Measurements from ENCODE around the gene PRRT1.

GRCh38 chr6:32184084-32184640, 32.4 kb upstream of the PRRT1 start, which contains the start of gene AGER:
- TF ChIP-seq POLR2A (IDR thresholded peaks at IDR 0.05) (no peak), CTCF (IDR thresholded peaks at IDR 0.05) (no peak)
